GM23248 (cell line): ENCODE data around the gene POGK. TPM values are rescaled to one million over a fixed set of nuclear protein-coding genes. Genes with fewer than 3 reads are reported as not detected.
A peak's percentile ranks its signal among the peaks of the same experiment; 100 is the strongest.
"Not testable (repeated sequence)": the region's sequence is repeated elsewhere in the genome, so short reads cannot be mapped to it uniquely, and the experiment has no call there.

Experiments used
- DNase-seq: peaks from one replicate; pipeline ENCODE4 v3.0.0-alpha.2; 2015
- H2AFZ ChIP-seq: fragments of 200-600 bp; sonication (generic); 2 replicates; pipeline ENCODE4 v1.6.1; 2016; ENCODE audit warnings: antibody characterized with exemption
- H3F3A ChIP-seq: fragments of 200-600 bp; sonication (generic); 2 replicates; pipeline ENCODE4 v1.6.1; 2016; ENCODE audit warnings: mild to moderate bottlenecking, antibody characterized with exemption, mixed run types; ENCODE audit not compliant: insufficient read depth
- H3K27ac ChIP-seq: fragments of 200-600 bp; sonication (generic); 2 replicates; pipeline ENCODE4 v1.5.1; 2016; ENCODE audit warnings: mild to moderate bottlenecking
- H3K27me3 ChIP-seq: fragments of 200-600 bp; sonication (generic); replicated peaks from 2 replicates; pipeline ENCODE4 v1.6.1; 2016; ENCODE audit warnings: mild to moderate bottlenecking; ENCODE audit not compliant: insufficient read depth
- H3K36me3 ChIP-seq: fragments of 200-600 bp; sonication (generic); 2 replicates; pipeline ENCODE4 v1.6.1; 2016; ENCODE audit warnings: low read depth, mild to moderate bottlenecking
- H3K4me1 ChIP-seq: fragments of 200-600 bp; sonication (generic); 2 replicates; pipeline ENCODE4 v1.6.1; 2016; ENCODE audit warnings: mild to moderate bottlenecking; ENCODE audit not compliant: insufficient read depth
- H3K4me2 ChIP-seq: fragments of 200-600 bp; sonication (generic); one replicate; pipeline ENCODE4 v1.6.1; 2016; ENCODE audit warnings: mild to moderate bottlenecking; ENCODE audit not compliant: unreplicated experiment
- H3K4me3 ChIP-seq: fragments of 200-600 bp; sonication (generic); 2 replicates; pipeline ENCODE4 v1.5.1; 2016; ENCODE audit warnings: mild to moderate bottlenecking
- H3K79me2 ChIP-seq: fragments of 200-600 bp; sonication (generic); 2 replicates; pipeline ENCODE4 v1.6.1; 2016; ENCODE audit warnings: mild to moderate bottlenecking; ENCODE audit not compliant: insufficient read depth
- H3K9ac ChIP-seq: fragments of 200-600 bp; sonication (generic); 2 replicates; pipeline ENCODE4 v1.6.1; 2016; ENCODE audit warnings: mild to moderate bottlenecking
- H3K9me2 ChIP-seq: fragments of 200-600 bp; sonication (generic); 2 replicates; pipeline ENCODE4 v1.6.1; 2016; ENCODE audit warnings: mixed run types, mild to moderate bottlenecking, moderate library complexity; ENCODE audit not compliant: insufficient read depth
- H3K9me3 ChIP-seq: fragments of 200-600 bp; sonication (generic); one replicate; pipeline ENCODE4 v1.6.1; 2017; ENCODE audit warnings: low read depth
- H4K20me1 ChIP-seq: fragments of 200-600 bp; sonication (generic); 2 replicates; pipeline ENCODE4 v1.6.0; 2016; ENCODE audit not compliant: insufficient read depth
- EZH2 ChIP-seq: fragments of 200-600 bp; sonication (generic); IDR thresholded peaks from 2 replicates; pipeline ENCODE4 v1.6.1; 2018; ENCODE audit warnings: antibody characterized with exemption, mild to moderate bottlenecking; ENCODE audit not compliant: insufficient read depth, poor library complexity, severe bottlenecking
- EZH2phosphoT487 ChIP-seq: fragments of 200-600 bp; sonication (generic); IDR thresholded peaks from 2 replicates; pipeline ENCODE4 v1.6.1; 2018; ENCODE audit warnings: antibody characterized with exemption, moderate library complexity, mild to moderate bottlenecking, low read depth; ENCODE audit not compliant: insufficient read depth
- WGBS, 2 experiments: methylation state at CpG; one replicate each; pipeline ENCODE4 v1.1.6; 2015 to 2017; ENCODE audit warnings: low lambda C conversion rate in 2 of 2, low coverage in 1 of 2; ENCODE audit errors: missing lambda C conversion rate in 2 of 2; 5-methylcytosine and 5-hydroxymethylcytosine counted together
- in situ Hi-C: fragments of 300-500 bp; cut with MboI; formaldehyde crosslinking; loops from 2 replicates; pipeline ENCODE4 v1.15.0; 2020
- polyA plus RNA-seq: library from polyadenylated mRNA; unstranded; fragments of >200 nt; fragmentation: Nextera tagmentation; extraction: Ambion mirVana; gene quantifications from 2 replicates; pipeline ENCODE4 v1.2.1, GENCODE V29; 2016
- total RNA-seq: library from RNA; depleted of rRNA; stranded (reverse); fragments of >200 nt; shearing (Covaris generic); gene quantifications from 2 replicates; pipeline ENCODE4 v1.2.3, GENCODE V29; 2014

The POGK gene
- total and polyA plus RNA-seq, 2 experiments from 2014 or later = 10.6 to 26.9 TPM

DNA sequence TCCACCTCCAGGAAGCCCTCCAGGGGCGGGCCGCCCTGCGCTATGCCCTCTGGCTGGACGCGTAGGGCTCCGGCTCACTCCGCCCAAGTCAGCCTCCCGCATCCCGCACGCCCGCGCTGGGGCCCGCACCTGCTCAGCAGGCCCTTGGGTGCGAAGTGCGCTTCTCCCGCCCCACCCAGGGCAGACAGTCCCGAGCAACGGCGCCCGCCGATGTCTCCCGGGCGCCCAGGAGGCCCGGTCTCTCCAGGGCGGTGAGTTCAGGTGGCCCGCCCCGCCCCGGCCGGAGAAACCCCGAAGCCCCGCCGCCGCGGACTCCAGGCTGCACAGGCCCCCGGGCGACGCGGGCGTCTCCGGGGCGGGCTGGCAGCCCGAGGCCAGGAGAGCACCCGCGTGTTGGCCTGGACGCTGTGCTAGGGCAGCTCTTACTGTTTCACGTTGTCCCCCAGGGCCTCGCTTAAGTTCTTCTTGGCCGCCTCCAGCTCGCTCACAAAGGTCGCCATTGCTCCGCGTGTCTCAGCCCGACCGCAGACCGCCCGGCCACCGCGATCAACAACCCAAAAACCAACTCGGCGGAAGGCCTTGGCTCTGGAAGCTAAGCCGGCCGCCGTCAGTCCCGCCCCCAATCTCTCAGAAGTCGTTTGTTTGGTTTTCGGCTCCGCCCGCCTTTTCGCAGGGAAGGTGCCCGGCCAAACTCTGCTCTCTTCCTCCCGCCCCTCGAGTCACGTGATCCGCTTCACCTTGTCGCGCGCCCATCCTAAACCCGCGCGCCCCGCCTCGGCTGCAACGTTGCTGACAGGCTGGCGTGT lies 36.7 kb downstream of the POGK start, which contains the start of gene TADA1:
TADA1 (minus strand) TSS at position 531 of the 806 bp plus-strand sequence; CDS start at position 500, 31 bp downstream.
- Histone ChIP-seq H3F3A (peaks cover 5% of the 10 kb centered on the region; the same call in 1 of the 2 replicates), H4K20me1 (no peaks in the 10 kb centered on the region; the same call in 1 of the 2 replicates), H3K4me3 (peak within 1 kb of the TSS; percentile 79), H3K27ac (peak within 1 kb of the TSS; percentile 76), H2AFZ (peak within 1 kb of the TSS; percentile 93), H3K9ac (peak within 1 kb of the TSS; percentile 85), H3K79me2 (peaks cover 46% of the 10 kb centered on the region), H3K4me2 (peak within 1 kb of the TSS; percentile 92), H3K27me3 (no peaks in the 10 kb centered on the region), H3K36me3 (no peaks in the 10 kb centered on the region), H3K9me3 (no peaks in the 10 kb centered on the region), H3K9me2 (no peaks in the 10 kb centered on the region), H3K4me1 (peaks cover 8% of the 10 kb centered on the region; the same call in 1 of the 2 replicates)
- TF ChIP-seq EZH2phosphoT487 (no peak), EZH2 (no peak)
- WGBS, 2 experiments = 1 to 2% methylated on average over 52 to 54 of the region's 84 CpGs
- in situ Hi-C loops = no loop called here
- DNase-seq = peak; percentile 99

DNA sequence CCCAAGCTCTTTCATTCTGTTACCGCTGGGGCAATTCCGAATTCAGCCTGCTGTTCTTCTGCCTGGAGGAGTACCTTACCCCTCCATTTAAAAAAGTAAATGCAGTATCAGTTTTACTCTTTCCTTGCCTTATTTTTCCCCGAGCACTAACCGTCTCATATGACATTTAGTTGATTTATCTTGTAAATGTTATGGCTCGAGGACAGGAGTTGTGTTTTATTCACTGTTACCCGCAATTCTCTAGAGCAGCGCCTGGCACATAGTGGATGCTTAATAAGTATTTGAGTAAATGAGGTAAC lies 37.2 kb downstream of the POGK start:
- H4K20me1 ChIP-seq = no peaks in the 10 kb centered on the region
- H2AFZ ChIP-seq = peak overlapping the region; percentile 93
- H3K9me3 ChIP-seq = no peaks in the 10 kb centered on the region
- H3K27ac ChIP-seq = no peak overlapping the region
- H3K4me1 ChIP-seq = peaks cover 8% of the 10 kb centered on the region; the same call in 1 of the 2 replicates
- TF ChIP-seq EZH2 (no peak), EZH2phosphoT487 (no peak)
- peaks cover 5% of the 10 kb centered on the region; the same call in 1 of the 2 replicates for H3F3A ChIP-seq
- peaks cover 41% of the 10 kb centered on the region for H3K79me2 ChIP-seq
- H3K9ac ChIP-seq = peak overlapping the region; percentile 85
- no peaks in the 10 kb centered on the region for H3K27me3 ChIP-seq
- H3K9me2 ChIP-seq = no peaks in the 10 kb centered on the region
- DNase-seq = no peak
- in situ Hi-C loops = no loop called here
- H3K4me3 ChIP-seq = peak overlapping the region; percentile 79
- peak overlapping the region; percentile 92 for H3K4me2 ChIP-seq
- H3K36me3 ChIP-seq = no peaks in the 10 kb centered on the region
- WGBS, 2 experiments = 0% methylated on average over 7 of the region's 7 CpGs

DNA sequence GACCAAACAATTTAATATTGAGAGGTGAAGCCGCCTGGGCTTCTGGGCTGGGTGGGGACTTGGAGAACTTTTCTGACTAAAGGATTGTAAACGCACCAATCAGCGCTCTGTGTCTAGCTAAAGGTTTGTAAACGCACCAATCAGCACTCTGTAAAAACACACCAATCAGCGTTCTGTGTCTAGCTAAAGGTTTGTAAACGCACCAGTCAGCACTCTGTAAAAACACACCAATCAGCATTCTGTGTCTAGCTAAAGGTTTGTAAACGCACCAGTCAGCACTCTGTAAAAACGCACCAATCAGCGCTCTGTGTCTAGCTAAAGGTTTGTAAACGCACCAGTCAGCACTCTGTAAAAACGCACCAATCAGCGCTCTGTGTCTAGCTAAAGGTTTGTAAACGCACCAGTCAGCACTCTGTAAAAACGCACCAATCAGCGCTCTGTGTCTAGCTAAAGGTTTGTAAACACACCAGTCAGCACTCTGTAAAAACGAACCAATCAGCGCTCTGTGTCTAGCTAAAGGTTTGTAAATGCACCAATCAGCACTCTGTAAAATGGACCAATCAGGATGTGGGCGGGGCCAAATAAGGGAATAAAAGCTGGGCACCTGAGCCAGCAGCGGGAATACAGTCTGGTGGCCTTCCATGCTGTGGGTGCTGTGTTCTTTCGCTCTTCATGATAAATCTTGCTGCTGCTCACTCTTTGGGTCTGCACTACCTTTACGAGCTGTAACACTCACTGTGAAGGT lies 39.1 kb downstream of the POGK start:
- H3K9me2 ChIP-seq, H3K4me3 ChIP-seq, H3K27ac ChIP-seq, H4K20me1 ChIP-seq, H3K9me3 ChIP-seq, in situ Hi-C loops, H3F3A ChIP-seq, H3K9ac ChIP-seq, H3K4me2 ChIP-seq, H3K27me3 ChIP-seq, H2AFZ ChIP-seq, H3K36me3 ChIP-seq, H3K4me1 ChIP-seq, DNase-seq: not testable (repeated sequence)
- H3K79me2 ChIP-seq = peaks cover 22% of the 10 kb centered on the region
- WGBS, 2 experiments = 84 to 88% methylated on average over 12 to 21 of the region's 21 CpGs

DNA sequence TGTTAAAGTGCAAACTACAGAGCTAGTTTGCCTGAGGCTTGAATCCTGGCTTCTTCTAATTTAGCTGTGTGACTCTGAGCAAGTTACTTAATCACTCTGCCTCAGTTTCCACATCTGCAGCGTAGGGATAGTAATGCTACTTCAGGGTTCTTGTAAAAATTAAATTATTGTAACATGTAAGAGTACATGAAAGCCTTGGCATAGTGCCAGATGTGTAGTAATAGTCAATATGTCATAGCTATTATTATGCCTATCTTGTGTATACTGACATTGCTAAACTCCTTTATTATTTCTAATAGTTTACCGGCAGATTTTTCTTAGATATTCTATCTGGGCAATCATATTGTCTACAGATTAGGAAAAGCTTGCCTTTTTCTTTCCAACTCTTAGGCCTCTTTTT lies 43.6 kb downstream of the POGK start:
- H3K27me3 ChIP-seq = peaks cover 28% of the 10 kb centered on the region
- H3F3A ChIP-seq = no peaks in the 10 kb centered on the region
- H3K9me2 ChIP-seq = no peaks in the 10 kb centered on the region
- peak; percentile 23 for DNase-seq
- H3K9ac ChIP-seq = no peak overlapping the region
- no peak overlapping the region for H3K4me2 ChIP-seq
- H3K9me3 ChIP-seq = no peaks in the 10 kb centered on the region
- H3K4me1 ChIP-seq = no peaks in the 10 kb centered on the region
- no peak overlapping the region for H3K27ac ChIP-seq
- no peak for TF ChIP-seq EZH2phosphoT487
- TF ChIP-seq EZH2 = no peak
- in situ Hi-C loops = no loop called here
- no peak overlapping the region for H3K4me3 ChIP-seq
- H4K20me1 ChIP-seq = no peaks in the 10 kb centered on the region
- WGBS, 2 experiments = 21 to 25% methylated on average over 2 of the region's 2 CpGs
- H2AFZ ChIP-seq = no peak overlapping the region
- H3K79me2 ChIP-seq = no peaks in the 10 kb centered on the region
- no peaks in the 10 kb centered on the region for H3K36me3 ChIP-seq
